AG09319 (cell line): ENCODE data around the gene TRIM54.

Experiments
- DNase-seq: peaks from one replicate; pipeline ENCODE4 v3.0.0-alpha.2; 2010; ENCODE audit warnings: low read depth; ENCODE audit errors: extremely low read depth
- TF ChIP-seq, protein P1 (sequence below): IDR thresholded peaks from 2 replicates; pipeline ENCODE4 v1.5.1; 2011; ENCODE audit warnings: low read depth, mild to moderate bottlenecking, inconsistent platforms, low read length, moderate library complexity

The TRIM54 gene

DNA sequence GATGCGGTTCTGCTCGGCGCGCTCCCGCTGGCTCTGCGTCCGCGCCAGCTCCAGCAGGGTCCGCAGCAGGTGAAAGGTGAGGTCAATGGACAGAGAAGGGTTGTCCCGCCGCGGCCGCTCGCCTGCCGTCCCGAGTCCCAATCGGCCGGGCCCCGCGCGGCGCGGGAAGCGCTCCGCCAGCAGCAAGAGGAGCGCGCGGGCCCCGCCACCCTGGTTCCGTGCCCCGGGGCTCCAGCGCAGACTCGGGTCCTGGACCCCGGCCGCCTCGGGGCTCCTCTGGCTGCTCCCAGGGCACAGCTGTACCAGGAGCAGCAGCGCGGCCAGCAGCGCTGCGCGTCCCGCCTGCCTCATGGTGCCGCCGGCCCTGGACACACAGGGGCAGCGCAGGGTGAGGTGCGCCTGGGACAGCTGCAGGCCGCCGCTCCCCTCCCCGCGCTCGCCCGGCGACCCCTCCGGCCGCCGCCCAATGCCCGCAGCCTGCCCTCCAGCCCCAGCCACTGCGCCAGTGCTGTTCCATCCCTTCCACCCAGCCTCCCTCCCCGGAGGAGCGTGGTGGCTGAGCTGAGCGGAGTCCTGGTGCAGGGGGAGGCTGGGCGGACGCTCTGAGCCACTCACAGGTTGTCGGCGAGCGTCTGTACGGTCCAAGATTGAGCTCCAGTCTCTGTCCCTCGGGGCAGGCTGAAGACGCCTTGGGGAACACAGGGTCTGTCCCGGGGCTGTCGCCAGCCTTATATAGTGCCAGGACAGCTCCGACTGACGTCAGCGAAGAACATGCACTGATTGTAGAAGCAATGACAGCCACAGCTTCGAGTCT is 25.5 kb downstream of the TRIM54 start:
- TF ChIP-seq, protein P1, sequence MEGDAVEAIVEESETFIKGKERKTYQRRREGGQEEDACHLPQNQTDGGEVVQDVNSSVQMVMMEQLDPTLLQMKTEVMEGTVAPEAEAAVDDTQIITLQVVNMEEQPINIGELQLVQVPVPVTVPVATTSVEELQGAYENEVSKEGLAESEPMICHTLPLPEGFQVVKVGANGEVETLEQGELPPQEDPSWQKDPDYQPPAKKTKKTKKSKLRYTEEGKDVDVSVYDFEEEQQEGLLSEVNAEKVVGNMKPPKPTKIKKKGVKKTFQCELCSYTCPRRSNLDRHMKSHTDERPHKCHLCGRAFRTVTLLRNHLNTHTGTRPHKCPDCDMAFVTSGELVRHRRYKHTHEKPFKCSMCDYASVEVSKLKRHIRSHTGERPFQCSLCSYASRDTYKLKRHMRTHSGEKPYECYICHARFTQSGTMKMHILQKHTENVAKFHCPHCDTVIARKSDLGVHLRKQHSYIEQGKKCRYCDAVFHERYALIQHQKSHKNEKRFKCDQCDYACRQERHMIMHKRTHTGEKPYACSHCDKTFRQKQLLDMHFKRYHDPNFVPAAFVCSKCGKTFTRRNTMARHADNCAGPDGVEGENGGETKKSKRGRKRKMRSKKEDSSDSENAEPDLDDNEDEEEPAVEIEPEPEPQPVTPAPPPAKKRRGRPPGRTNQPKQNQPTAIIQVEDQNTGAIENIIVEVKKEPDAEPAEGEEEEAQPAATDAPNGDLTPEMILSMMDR: no peak
- DNase-seq: no peak

DNA sequence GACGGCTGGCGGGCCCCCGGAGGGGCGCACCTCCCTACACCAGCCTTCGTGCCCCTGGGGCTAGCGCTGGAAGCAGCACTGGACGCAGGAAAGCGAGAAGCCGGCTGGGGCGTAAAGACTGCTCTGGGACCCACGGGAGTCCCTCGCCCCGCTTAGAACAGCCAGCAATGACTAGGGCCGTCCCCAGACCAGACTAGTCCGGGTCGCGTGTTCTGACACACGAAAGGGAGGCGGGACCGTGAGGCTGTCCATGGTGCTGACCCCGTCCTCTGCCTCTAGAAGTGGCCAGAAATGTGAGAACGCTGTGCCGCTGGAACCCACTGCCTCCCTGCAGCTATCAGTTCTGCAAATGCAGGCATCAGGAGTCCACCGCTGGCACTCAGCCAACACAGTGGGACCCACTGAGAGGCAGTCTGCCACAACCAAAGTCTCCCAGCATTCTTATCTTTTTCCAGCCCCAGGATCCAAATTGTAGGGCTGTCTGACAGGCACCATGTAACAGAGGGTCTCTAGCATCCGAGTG is 26.2 kb downstream of the TRIM54 start, which contains the start of gene UCN:
UCN (minus strand) TSS at position 87 of the 523 bp plus-strand sequence. CDS start 550 bp downstream, outside the sequence.
- DNase-seq: no peak
- TF ChIP-seq, protein P1: no peak

DNA sequence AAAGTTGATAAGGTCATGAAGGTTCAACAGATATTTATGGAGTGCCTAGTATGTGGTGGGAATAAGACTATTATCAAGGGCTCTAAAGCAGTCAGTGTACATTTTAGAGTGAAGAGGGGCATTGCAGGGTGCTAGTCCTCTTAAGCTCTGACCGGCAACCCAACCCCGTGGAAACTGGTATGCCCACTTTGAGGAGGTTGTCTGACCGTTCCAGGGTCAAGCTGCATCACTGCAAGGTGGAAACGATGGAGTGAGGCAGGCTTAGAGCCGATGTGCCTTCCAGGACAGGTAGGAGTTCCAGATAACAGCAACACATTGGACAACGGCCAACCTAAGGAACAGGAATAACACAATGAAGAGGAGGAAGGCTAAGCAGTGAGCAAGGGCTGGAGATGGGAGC is 27.4 kb downstream of the TRIM54 start:
- TF ChIP-seq, protein P1: no peak
- no peak for DNase-seq

DNA sequence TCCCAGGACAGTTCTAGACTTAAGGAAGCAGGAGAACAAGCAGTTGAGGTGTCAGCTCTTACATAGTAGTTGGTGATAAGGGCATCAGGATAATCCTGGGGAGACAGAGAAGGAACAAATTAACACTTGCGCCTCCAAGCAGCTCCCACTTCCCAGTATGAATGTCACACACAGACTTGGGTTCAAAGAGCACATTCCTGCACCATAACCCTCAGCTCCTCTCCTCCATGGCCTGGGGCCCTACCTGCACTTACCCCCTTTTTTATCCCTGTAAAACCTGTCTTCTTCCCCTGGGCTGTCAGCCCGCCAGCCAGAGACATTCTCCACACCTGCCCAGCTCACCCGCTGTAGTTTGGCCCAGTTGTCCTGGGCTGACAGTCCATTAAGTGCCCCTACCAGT is 29.9 kb downstream of the TRIM54 start:
- no peak for DNase-seq
- TF ChIP-seq, protein P1: no peak

DNA sequence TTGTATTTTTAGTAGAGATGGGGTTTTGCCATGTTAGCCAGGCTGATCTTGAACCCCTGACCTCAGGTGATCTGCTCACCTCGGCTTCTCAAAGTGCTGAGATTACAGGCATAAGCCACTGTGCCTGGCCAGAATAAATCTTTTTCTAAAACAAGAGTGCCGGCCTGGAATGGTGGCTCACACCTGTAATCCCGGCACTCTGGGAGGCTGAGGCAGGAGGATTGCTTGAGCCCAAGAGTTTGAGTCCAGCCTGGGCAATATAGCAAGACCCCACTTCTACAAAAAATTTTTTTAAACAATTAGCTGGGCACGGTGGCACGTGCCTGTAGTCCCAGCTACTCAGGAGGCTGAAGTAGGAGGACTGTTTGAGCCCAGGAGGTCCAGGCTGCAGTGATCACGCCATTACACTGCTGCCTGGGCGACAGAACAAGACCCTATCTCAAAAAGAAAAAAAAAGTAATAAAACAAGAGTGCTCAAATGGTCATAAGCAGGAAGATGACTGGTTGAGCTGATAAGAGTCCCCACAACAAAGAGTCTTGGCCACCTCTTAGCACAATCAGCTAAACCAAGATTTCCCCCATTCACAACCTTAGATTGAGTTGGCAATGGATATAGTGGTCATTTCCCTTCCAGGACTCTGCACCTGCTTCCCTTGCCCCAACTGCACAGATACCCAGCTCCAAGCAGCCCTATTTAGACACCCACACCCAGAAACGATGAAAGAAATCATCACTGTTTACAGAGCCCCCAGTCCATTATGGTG is 31.8 kb downstream of the TRIM54 start:
- DNase-seq: no peak
- TF ChIP-seq, protein P1: no peak

DNA sequence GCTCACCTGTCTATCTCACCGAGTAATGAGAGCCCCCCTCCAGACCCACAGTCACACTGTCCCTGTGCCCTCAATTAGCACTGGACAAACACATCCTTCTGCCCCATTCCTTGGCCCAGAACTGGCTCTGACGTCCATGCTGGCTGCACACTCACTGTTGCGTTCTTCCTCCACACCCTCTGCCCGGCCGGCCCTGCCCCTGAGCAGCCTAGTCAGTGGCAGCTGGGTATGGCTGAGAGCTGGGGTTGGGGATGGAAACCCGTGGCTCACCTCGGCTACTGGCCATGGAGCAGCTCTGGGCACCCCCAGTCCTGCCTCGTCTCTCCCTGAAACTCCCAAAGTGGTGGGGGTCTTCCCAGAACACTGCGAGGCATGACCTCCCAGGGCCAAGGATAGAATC is 32.5 kb downstream of the TRIM54 start:
- TF ChIP-seq, protein P1: no peak
- DNase-seq: no peak

DNA sequence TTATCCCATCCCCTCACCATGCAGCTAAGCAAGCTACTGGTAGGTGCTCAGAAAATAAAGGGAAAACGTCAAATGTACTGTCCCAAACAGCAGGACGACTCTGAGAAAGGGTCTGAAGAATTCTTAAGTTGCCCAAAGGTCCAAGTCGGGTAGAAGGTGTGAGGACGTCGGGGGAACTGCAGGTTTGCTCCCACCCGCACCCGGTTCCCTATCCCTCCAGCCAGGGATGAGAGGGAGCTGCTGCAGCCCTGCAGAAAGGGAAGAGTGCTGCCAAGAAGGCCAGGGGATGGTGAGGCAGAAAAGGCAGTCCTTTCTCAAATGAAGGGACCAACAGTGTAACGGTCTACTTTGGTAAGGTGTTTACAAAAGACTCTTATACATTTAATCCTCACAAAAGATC is 32.9 kb downstream of the TRIM54 start:
- DNase-seq: no peak
- TF ChIP-seq, protein P1: no peak
